Ecto neural progenitor cell (in vitro differentiated cells): ENCODE measurements around the gene GLCCI1.

Experiments used
- DNase-seq: peaks from one replicate; pipeline ENCODE4 v3.0.0-alpha.2; 2018; ENCODE audit warnings: low spot score

Gene GLCCI1

GRCh38 chr7:8103282-8103681 lies 134.7 kb downstream of the GLCCI1 start:
- DNase-seq, result no peak

GRCh38 chr7:8105449-8106095 lies 137.0 kb downstream of the GLCCI1 start:
- no peak for DNase-seq

GRCh38 chr7:8109196-8110022 lies 140.8 kb downstream of the GLCCI1 start:
- DNase-seq, result no peak

- DNase-seq, result no peak
These were observed 142.8 kb downstream of the GLCCI1 start for GRCh38 chr7:8111282-8111960.

- DNase-seq, result no peak
These were observed 144.1 kb downstream of the GLCCI1 start for GRCh38 chr7:8112685-8113084.

- no peak for DNase-seq
These were observed 144.6 kb downstream of the GLCCI1 start for GRCh38 chr7:8113184-8113583.

- no peak for DNase-seq
These were observed 145.6 kb downstream of the GLCCI1 start for GRCh38 chr7:8114175-8114574.

GRCh38 chr7:8115547-8116402 lies 147.2 kb downstream of the GLCCI1 start:
- DNase-seq, result no peak

GRCh38 chr7:8117195-8117594 lies 148.6 kb downstream of the GLCCI1 start:
- no peak for DNase-seq

- no peak for DNase-seq
These were observed 150.7 kb downstream of the GLCCI1 start for GRCh38 chr7:8119262-8119661.

- DNase-seq, result no peak
These were observed 151.9 kb downstream of the GLCCI1 start for GRCh38 chr7:8120390-8121058.

GRCh38 chr7:8121243-8121642 lies 152.6 kb downstream of the GLCCI1 start:
- DNase-seq, result no peak

- no peak for DNase-seq
These were observed 157.3 kb downstream of the GLCCI1 start for GRCh38 chr7:8125680-8126444.

- DNase-seq, result no peak
These were observed 158.1 kb downstream of the GLCCI1 start for GRCh38 chr7:8126601-8127167.

- no peak for DNase-seq
These were observed 160.1 kb downstream of the GLCCI1 start for GRCh38 chr7:8128449-8129317.

GRCh38 chr7:8129318-8129659 lies 160.7 kb downstream of the GLCCI1 start:
- DNase-seq, result no peak

- DNase-seq, result no peak
These were observed 162.1 kb downstream of the GLCCI1 start for GRCh38 chr7:8130663-8131062.

- no peak for DNase-seq
These were observed 163.4 kb downstream of the GLCCI1 start for GRCh38 chr7:8131694-8132605.
